ENCODE data around the gene ARHGAP31. TPM values are rescaled to one million over a fixed set of nuclear protein-coding genes. Genes with fewer than 3 reads are reported as not detected.

Gene ARHGAP31
- total RNA-seq, 1 experiment from 2014 or later = 7.2 TPM

DNA sequence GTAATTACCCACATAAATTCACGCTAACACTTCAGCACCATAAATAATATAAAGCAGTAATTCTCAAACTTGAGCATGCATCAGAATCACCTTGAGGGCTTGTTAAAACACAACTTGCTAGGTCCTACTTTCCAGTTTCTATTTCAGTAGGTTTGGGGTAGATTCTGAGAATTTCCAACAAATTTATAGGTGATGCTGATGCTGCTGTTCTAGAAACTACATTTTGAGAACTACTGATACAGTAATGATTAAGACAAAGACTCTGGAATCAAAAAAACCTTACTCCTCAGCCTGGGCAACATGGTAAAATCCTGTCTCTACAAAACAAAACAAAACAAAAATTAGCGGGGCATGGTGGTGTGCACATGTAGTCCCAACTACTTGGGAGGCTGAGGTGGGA, 150.4 kb downstream of the ARHGAP31 start (continued):
- TF ChIP-seq, protein P1, sequence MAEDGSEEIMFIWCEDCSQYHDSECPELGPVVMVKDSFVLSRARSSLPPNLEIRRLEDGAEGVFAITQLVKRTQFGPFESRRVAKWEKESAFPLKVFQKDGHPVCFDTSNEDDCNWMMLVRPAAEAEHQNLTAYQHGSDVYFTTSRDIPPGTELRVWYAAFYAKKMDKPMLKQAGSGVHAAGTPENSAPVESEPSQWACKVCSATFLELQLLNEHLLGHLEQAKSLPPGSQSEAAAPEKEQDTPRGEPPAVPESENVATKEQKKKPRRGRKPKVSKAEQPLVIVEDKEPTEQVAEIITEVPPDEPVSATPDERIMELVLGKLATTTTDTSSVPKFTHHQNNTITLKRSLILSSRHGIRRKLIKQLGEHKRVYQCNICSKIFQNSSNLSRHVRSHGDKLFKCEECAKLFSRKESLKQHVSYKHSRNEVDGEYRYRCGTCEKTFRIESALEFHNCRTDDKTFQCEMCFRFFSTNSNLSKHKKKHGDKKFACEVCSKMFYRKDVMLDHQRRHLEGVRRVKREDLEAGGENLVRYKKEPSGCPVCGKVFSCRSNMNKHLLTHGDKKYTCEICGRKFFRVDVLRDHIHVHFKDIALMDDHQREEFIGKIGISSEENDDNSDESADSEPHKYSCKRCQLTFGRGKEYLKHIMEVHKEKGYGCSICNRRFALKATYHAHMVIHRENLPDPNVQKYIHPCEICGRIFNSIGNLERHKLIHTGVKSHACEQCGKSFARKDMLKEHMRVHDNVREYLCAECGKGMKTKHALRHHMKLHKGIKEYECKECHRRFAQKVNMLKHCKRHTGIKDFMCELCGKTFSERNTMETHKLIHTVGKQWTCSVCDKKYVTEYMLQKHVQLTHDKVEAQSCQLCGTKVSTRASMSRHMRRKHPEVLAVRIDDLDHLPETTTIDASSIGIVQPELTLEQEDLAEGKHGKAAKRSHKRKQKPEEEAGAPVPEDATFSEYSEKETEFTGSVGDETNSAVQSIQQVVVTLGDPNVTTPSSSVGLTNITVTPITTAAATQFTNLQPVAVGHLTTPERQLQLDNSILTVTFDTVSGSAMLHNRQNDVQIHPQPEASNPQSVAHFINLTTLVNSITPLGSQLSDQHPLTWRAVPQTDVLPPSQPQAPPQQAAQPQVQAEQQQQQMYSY (CRISPR knock-in tag; IDR thresholded peaks at IDR 0.05) = no peak
- TF ChIP-seq, protein P2, sequence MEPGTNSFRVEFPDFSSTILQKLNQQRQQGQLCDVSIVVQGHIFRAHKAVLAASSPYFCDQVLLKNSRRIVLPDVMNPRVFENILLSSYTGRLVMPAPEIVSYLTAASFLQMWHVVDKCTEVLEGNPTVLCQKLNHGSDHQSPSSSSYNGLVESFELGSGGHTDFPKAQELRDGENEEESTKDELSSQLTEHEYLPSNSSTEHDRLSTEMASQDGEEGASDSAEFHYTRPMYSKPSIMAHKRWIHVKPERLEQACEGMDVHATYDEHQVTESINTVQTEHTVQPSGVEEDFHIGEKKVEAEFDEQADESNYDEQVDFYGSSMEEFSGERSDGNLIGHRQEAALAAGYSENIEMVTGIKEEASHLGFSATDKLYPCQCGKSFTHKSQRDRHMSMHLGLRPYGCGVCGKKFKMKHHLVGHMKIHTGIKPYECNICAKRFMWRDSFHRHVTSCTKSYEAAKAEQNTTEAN (CRISPR knock-in tag; IDR thresholded peaks at IDR 0.05) = no peak
- TF ChIP-seq, protein P3, sequence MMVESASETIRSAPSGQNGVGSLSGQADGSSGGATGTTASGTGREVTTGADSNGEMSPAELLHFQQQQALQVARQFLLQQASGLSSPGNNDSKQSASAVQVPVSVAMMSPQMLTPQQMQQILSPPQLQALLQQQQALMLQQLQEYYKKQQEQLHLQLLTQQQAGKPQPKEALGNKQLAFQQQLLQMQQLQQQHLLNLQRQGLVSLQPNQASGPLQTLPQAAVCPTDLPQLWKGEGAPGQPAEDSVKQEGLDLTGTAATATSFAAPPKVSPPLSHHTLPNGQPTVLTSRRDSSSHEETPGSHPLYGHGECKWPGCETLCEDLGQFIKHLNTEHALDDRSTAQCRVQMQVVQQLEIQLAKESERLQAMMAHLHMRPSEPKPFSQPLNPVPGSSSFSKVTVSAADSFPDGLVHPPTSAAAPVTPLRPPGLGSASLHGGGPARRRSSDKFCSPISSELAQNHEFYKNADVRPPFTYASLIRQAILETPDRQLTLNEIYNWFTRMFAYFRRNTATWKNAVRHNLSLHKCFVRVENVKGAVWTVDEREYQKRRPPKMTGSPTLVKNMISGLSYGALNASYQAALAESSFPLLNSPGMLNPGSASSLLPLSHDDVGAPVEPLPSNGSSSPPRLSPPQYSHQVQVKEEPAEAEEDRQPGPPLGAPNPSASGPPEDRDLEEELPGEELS (CRISPR knock-in tag; IDR thresholded peaks at IDR 0.05) = no peak
- TF ChIP-seq TEAD4 (CRISPR knock-in tag; IDR thresholded peaks at IDR 0.05) (no peak), GRHL2 (CRISPR knock-in tag; IDR thresholded peaks at IDR 0.05; ENCODE audit: insufficient replicate concordance, severe bottlenecking) (no peak), NR2C2 (CRISPR knock-in tag; IDR thresholded peaks at IDR 0.05) (no peak), ZNF317 (CRISPR knock-in tag; IDR thresholded peaks at IDR 0.05; ENCODE audit: borderline replicate concordance, low read depth) (no peak)
- TF ChIP-seq, protein P4, sequence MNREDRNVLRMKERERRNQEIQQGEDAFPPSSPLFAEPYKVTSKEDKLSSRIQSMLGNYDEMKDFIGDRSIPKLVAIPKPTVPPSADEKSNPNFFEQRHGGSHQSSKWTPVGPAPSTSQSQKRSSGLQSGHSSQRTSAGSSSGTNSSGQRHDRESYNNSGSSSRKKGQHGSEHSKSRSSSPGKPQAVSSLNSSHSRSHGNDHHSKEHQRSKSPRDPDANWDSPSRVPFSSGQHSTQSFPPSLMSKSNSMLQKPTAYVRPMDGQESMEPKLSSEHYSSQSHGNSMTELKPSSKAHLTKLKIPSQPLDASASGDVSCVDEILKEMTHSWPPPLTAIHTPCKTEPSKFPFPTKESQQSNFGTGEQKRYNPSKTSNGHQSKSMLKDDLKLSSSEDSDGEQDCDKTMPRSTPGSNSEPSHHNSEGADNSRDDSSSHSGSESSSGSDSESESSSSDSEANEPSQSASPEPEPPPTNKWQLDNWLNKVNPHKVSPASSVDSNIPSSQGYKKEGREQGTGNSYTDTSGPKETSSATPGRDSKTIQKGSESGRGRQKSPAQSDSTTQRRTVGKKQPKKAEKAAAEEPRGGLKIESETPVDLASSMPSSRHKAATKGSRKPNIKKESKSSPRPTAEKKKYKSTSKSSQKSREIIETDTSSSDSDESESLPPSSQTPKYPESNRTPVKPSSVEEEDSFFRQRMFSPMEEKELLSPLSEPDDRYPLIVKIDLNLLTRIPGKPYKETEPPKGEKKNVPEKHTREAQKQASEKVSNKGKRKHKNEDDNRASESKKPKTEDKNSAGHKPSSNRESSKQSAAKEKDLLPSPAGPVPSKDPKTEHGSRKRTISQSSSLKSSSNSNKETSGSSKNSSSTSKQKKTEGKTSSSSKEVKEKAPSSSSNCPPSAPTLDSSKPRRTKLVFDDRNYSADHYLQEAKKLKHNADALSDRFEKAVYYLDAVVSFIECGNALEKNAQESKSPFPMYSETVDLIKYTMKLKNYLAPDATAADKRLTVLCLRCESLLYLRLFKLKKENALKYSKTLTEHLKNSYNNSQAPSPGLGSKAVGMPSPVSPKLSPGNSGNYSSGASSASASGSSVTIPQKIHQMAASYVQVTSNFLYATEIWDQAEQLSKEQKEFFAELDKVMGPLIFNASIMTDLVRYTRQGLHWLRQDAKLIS (CRISPR knock-in tag; IDR thresholded peaks at IDR 0.05; ENCODE audit: borderline replicate concordance) = no peak

DNA sequence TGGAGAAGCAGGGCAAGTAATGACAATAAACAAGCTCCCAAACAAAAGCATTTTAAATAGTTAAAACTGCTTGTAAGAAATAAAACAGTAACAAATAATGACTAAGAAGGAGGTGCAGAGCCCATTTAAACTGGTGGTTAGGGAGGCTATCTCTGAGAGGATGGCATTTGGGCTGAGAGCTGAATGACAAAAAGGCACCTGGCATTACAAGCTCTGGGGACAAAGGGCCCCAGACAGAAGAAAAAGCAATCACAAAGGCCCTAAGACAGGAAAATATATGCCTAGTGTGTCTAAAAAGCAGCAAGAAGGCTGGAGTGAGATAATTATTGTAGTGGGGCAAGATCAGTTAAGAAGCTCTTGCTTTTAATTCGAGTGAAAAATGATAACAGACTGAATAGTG, 159.6 kb downstream of the ARHGAP31 start:
- DNase-seq (ENCODE audit: low spot score) (no peak), ATAC-seq (no peak)
- no peak overlapping the region for H3K27ac Mint-ChIP-seq
- H3K27me3 Mint-ChIP-seq (ENCODE audit: low read depth) = no peaks in the 10 kb centered on the region
- H3K4me1 Mint-ChIP-seq = no peaks in the 10 kb centered on the region
- no peaks in the 10 kb centered on the region for H3K9me3 Mint-ChIP-seq
- no peak overlapping the region for H3K4me3 Mint-ChIP-seq
- POLR2A ChIA-PET = interaction anchor here (0.6 kb wide), 1 partner anchor 326 kb away, joined by 3 read pairs; no protein-coding TSS in a partner anchor
- CTCF ChIA-PET = no interaction called here
- peaks cover 73% of the 10 kb centered on the region for H3K36me3 Mint-ChIP-seq
- no peak for TF ChIP-seq CBFB (CRISPR knock-in tag; IDR thresholded peaks at IDR 0.05; ENCODE audit: low read depth)
- TF ChIP-seq, protein P5, sequence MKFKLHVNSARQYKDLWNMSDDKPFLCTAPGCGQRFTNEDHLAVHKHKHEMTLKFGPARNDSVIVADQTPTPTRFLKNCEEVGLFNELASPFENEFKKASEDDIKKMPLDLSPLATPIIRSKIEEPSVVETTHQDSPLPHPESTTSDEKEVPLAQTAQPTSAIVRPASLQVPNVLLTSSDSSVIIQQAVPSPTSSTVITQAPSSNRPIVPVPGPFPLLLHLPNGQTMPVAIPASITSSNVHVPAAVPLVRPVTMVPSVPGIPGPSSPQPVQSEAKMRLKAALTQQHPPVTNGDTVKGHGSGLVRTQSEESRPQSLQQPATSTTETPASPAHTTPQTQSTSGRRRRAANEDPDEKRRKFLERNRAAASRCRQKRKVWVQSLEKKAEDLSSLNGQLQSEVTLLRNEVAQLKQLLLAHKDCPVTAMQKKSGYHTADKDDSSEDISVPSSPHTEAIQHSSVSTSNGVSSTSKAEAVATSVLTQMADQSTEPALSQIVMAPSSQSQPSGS (CRISPR knock-in tag; IDR thresholded peaks at IDR 0.05; ENCODE audit: borderline replicate concordance, low read depth) = no peak
- no peak for TF ChIP-seq EMX1 (CRISPR knock-in tag; IDR thresholded peaks at IDR 0.05)
- TF ChIP-seq, protein P6, sequence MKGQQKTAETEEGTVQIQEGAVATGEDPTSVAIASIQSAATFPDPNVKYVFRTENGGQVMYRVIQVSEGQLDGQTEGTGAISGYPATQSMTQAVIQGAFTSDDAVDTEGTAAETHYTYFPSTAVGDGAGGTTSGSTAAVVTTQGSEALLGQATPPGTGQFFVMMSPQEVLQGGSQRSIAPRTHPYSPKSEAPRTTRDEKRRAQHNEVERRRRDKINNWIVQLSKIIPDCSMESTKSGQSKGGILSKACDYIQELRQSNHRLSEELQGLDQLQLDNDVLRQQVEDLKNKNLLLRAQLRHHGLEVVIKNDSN (CRISPR knock-in tag; IDR thresholded peaks at IDR 0.05) = no peak
- TF ChIP-seq RELA (CRISPR knock-in tag; IDR thresholded peaks at IDR 0.05; ENCODE audit: borderline replicate concordance) = no peak
- no peak for TF ChIP-seq GABPB1 (CRISPR knock-in tag; IDR thresholded peaks at IDR 0.05)
- TF ChIP-seq ZNF138 (CRISPR knock-in tag; conservative IDR thresholded peaks at IDR 0.05) = no peak
- TF ChIP-seq, protein P7, sequence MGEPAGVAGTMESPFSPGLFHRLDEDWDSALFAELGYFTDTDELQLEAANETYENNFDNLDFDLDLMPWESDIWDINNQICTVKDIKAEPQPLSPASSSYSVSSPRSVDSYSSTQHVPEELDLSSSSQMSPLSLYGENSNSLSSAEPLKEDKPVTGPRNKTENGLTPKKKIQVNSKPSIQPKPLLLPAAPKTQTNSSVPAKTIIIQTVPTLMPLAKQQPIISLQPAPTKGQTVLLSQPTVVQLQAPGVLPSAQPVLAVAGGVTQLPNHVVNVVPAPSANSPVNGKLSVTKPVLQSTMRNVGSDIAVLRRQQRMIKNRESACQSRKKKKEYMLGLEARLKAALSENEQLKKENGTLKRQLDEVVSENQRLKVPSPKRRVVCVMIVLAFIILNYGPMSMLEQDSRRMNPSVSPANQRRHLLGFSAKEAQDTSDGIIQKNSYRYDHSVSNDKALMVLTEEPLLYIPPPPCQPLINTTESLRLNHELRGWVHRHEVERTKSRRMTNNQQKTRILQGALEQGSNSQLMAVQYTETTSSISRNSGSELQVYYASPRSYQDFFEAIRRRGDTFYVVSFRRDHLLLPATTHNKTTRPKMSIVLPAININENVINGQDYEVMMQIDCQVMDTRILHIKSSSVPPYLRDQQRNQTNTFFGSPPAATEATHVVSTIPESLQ (CRISPR knock-in tag; IDR thresholded peaks at IDR 0.05) = no peak
- TF ChIP-seq SMAD4 (CRISPR knock-in tag; IDR thresholded peaks at IDR 0.05) = no peak
- no peak for TF ChIP-seq NR2C2 (CRISPR knock-in tag; IDR thresholded peaks at IDR 0.05)
- TF ChIP-seq, protein P8, sequence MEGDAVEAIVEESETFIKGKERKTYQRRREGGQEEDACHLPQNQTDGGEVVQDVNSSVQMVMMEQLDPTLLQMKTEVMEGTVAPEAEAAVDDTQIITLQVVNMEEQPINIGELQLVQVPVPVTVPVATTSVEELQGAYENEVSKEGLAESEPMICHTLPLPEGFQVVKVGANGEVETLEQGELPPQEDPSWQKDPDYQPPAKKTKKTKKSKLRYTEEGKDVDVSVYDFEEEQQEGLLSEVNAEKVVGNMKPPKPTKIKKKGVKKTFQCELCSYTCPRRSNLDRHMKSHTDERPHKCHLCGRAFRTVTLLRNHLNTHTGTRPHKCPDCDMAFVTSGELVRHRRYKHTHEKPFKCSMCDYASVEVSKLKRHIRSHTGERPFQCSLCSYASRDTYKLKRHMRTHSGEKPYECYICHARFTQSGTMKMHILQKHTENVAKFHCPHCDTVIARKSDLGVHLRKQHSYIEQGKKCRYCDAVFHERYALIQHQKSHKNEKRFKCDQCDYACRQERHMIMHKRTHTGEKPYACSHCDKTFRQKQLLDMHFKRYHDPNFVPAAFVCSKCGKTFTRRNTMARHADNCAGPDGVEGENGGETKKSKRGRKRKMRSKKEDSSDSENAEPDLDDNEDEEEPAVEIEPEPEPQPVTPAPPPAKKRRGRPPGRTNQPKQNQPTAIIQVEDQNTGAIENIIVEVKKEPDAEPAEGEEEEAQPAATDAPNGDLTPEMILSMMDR (IDR thresholded peaks at IDR 0.05) = no peak

All from WTC11 (cell line).